ENCODE results near the gene SDK2.

SDK2 gene

GRCh38 chr17:73640691-73641090 is 3.6 kb downstream of the SDK2 start:
- CTCF ChIA-PET, result interaction anchor here (0.8 kb wide), 1 partner anchor 10 kb away, joined by 3 read pairs; no protein-coding TSS in a partner anchor
- TF ChIP-seq PKNOX1 (IDR thresholded peaks at IDR 0.05) (no peak), BHLHE40 (IDR thresholded peaks at IDR 0.05; ENCODE audit: borderline replicate concordance) (no peak), ZNF384 (IDR thresholded peaks at IDR 0.05) (no peak), FOXA1 (IDR thresholded peaks at IDR 0.05) (no peak), SUZ12 (IDR thresholded peaks at IDR 0.05) (no peak), ELF4 (IDR thresholded peaks at IDR 0.05) (no peak), L3MBTL2 (conservative IDR thresholded peaks at IDR 0.05) (no peak), ARNT (IDR thresholded peaks at IDR 0.05) (no peak), NFRKB (IDR thresholded peaks at IDR 0.05) (no peak), SP1 (IDR thresholded peaks at IDR 0.05) (no peak), CTBP1 (IDR thresholded peaks at IDR 0.05; ENCODE audit: borderline replicate concordance) (no peak), TARDBP (IDR thresholded peaks at IDR 0.05) (no peak)
- POLR2A ChIA-PET, result no interaction called here
- no peak for DNase-seq (ENCODE audit: extremely low spot score)

- ChIA-PET POLR2A (no interaction called here), CTCF (no interaction called here)
- TF ChIP-seq FOXM1 (IDR thresholded peaks at IDR 0.05; ENCODE audit: borderline replicate concordance), result no peak
- no peak for TF ChIP-seq HDGF (IDR thresholded peaks at IDR 0.05; ENCODE audit: borderline replicate concordance)
- no peak for TF ChIP-seq LEF1 (IDR thresholded peaks at IDR 0.05; ENCODE audit: borderline replicate concordance)
- TF ChIP-seq BHLHE40 (IDR thresholded peaks at IDR 0.05; ENCODE audit: borderline replicate concordance), result no peak
- no peak for TF ChIP-seq SUZ12 (IDR thresholded peaks at IDR 0.05)
- no peak for TF ChIP-seq L3MBTL2 (conservative IDR thresholded peaks at IDR 0.05)
- TF ChIP-seq ARNT (IDR thresholded peaks at IDR 0.05), result no peak
- no peak for TF ChIP-seq FOXA1 (IDR thresholded peaks at IDR 0.05)
- TF ChIP-seq SP1 (IDR thresholded peaks at IDR 0.05), result no peak
- TF ChIP-seq FOXK2 (IDR thresholded peaks at IDR 0.05), result no peak
- TF ChIP-seq CTBP1 (IDR thresholded peaks at IDR 0.05; ENCODE audit: borderline replicate concordance), result no peak
- no peak for TF ChIP-seq NFRKB (IDR thresholded peaks at IDR 0.05)
- TF ChIP-seq TARDBP (IDR thresholded peaks at IDR 0.05), result no peak
- no peak for TF ChIP-seq PKNOX1 (IDR thresholded peaks at IDR 0.05)
- TF ChIP-seq ELF4 (IDR thresholded peaks at IDR 0.05), result no peak
- no peak for TF ChIP-seq ZNF384 (IDR thresholded peaks at IDR 0.05)
- no peak for DNase-seq (ENCODE audit: extremely low spot score)
Observed at GRCh38 chr17:73639932-73640331, 4.3 kb downstream of the SDK2 start.

- CTCF ChIA-PET, result no interaction called here
- POLR2A ChIA-PET, result no interaction called here
- TF ChIP-seq FOXM1 (IDR thresholded peaks at IDR 0.05; ENCODE audit: borderline replicate concordance) (no peak), ZNF384 (IDR thresholded peaks at IDR 0.05) (no peak), NFRKB (IDR thresholded peaks at IDR 0.05) (no peak), TARDBP (IDR thresholded peaks at IDR 0.05) (no peak), L3MBTL2 (conservative IDR thresholded peaks at IDR 0.05) (no peak)
- no peak for DNase-seq (ENCODE audit: extremely low spot score)
Observed at GRCh38 chr17:73639322-73639721, 4.9 kb downstream of the SDK2 start.

- no peak for TF ChIP-seq FOXA1 (IDR thresholded peaks at IDR 0.05)
- TF ChIP-seq BHLHE40 (IDR thresholded peaks at IDR 0.05; ENCODE audit: borderline replicate concordance), result no peak
- TF ChIP-seq PKNOX1 (IDR thresholded peaks at IDR 0.05), result no peak
- no peak for TF ChIP-seq L3MBTL2 (conservative IDR thresholded peaks at IDR 0.05)
- TF ChIP-seq FOXM1 (IDR thresholded peaks at IDR 0.05; ENCODE audit: borderline replicate concordance), result no peak
- no peak for TF ChIP-seq SP1 (IDR thresholded peaks at IDR 0.05)
- no peak for TF ChIP-seq TARDBP (IDR thresholded peaks at IDR 0.05)
- TF ChIP-seq FOXK2 (IDR thresholded peaks at IDR 0.05), result no peak
- TF ChIP-seq ELF4 (IDR thresholded peaks at IDR 0.05), result no peak
- TF ChIP-seq LEF1 (IDR thresholded peaks at IDR 0.05; ENCODE audit: borderline replicate concordance), result no peak
- TF ChIP-seq HDGF (IDR thresholded peaks at IDR 0.05; ENCODE audit: borderline replicate concordance), result no peak
- TF ChIP-seq CTBP1 (IDR thresholded peaks at IDR 0.05; ENCODE audit: borderline replicate concordance), result no peak
- no peak for TF ChIP-seq SUZ12 (IDR thresholded peaks at IDR 0.05)
- TF ChIP-seq NFRKB (IDR thresholded peaks at IDR 0.05), result no peak
- no peak for TF ChIP-seq ZNF384 (IDR thresholded peaks at IDR 0.05)
- no peak for TF ChIP-seq ARNT (IDR thresholded peaks at IDR 0.05)
- CTCF ChIA-PET, result no interaction called here
- no peak for DNase-seq (ENCODE audit: extremely low spot score)
- POLR2A ChIA-PET, result no interaction called here
Observed at GRCh38 chr17:73638556-73638955, 5.7 kb downstream of the SDK2 start.

- CTCF ChIA-PET, result no interaction called here
- DNase-seq (ENCODE audit: extremely low spot score), result no peak
Observed at GRCh38 chr17:73637866-73638265, 6.4 kb downstream of the SDK2 start.

More at GRCh38 chr17:73637866-73638265, 6.4 kb downstream of the SDK2 start:
- TF ChIP-seq BHLHE40 (IDR thresholded peaks at IDR 0.05; ENCODE audit: borderline replicate concordance) (no peak), ELF4 (IDR thresholded peaks at IDR 0.05) (no peak), NFRKB (IDR thresholded peaks at IDR 0.05) (no peak), L3MBTL2 (conservative IDR thresholded peaks at IDR 0.05) (no peak), ZNF384 (IDR thresholded peaks at IDR 0.05) (no peak), LEF1 (IDR thresholded peaks at IDR 0.05; ENCODE audit: borderline replicate concordance) (no peak), PKNOX1 (IDR thresholded peaks at IDR 0.05) (no peak), FOXM1 (IDR thresholded peaks at IDR 0.05; ENCODE audit: borderline replicate concordance) (no peak), TARDBP (IDR thresholded peaks at IDR 0.05) (no peak), CTBP1 (IDR thresholded peaks at IDR 0.05; ENCODE audit: borderline replicate concordance) (no peak), SP1 (IDR thresholded peaks at IDR 0.05) (no peak), HDGF (IDR thresholded peaks at IDR 0.05; ENCODE audit: borderline replicate concordance) (no peak)
- POLR2A ChIA-PET, result no interaction called here
